GM11168 (cell line): ENCODE data around the gene F13A1.

ENCODE experiments used
- in situ Hi-C: fragments of 300-500 bp; cut with MboI; formaldehyde crosslinking; loops from one replicate; pipeline ENCODE4 v1.12.0; 2022; ENCODE audit warnings: low sequenced_read_pairs; ENCODE audit not compliant: unreplicated experiment

F13A1 gene

DNA sequence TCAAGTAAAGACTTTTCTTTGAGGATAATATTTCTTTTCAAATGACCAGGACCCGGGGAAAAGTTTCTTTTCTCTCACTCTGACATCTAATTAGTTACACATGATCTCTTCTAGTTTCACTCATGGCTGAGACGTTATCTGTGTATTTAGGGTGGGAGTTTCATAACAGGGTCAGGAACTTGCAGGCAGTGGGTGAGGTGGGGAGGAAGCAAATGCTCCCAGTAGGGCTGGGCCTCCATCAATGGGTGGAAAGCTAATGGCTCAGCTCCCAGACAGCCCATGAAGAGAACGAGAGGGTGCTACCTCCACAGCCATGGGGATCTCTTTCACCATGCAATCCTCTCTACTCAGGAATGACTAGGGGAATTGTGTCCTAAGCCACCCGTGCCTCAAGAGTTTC, 119.3 kb downstream of the F13A1 start:
- in situ Hi-C loops: no loop called here

DNA sequence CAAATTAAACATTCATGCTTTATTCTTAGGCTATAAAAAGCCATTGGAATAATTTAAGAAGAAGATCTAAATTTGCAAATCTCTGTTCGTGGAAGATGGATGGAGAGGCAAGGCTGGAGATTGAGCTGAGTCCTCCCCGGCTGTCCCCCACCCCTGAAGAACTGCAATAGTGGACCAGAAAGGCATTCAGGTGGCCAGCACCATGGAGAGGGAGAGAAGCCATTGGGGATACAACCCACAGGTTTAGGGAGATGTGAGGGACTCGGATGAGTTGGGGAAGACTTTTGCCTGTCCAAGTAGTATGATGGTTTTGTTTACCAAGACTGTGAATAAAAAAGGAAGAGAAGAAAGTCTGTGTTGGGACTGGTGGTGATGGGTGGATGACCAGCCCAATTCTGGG, 120.8 kb downstream of the F13A1 start:
- in situ Hi-C loops: no loop called here

DNA sequence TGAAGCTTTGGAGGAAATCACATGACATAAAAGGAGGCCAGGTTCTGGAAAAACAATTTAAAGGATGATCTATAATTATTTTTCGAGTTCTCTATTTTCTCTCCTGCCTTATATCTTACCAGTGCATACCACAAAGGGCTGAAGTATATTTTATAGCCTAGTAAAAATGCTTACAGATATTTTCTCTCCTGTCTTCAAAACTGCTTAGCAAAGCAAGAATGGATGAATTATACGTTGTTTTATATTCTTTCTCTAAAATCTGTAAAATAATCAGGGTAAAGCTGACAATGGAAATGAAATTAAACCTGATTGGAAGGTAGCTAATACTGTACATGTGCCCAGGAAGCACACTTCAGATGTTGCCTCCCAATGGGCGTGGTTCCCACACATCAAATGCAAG, 123.7 kb downstream of the F13A1 start:
- in situ Hi-C loops: no loop called here

DNA sequence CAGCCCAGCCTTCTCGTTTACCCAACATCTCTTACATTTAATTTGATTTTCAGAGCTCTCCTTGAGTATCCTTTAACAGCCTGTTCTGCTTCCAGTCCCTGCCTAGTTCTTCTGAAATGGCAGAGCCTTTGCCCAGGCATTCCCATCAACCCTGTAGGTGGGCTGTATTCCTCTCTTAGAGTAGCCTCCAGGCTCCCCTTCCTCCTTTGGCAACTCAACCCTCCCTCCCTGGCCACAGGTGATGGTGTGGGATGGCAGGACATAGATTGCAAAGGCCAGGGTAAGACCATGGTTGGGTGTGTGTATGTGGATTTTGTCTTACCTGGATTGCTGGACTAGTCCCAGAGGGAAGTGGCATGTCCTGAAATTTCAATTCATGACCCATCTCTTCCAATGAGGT, 125.4 kb downstream of the F13A1 start:
- in situ Hi-C loops: no loop called here

DNA sequence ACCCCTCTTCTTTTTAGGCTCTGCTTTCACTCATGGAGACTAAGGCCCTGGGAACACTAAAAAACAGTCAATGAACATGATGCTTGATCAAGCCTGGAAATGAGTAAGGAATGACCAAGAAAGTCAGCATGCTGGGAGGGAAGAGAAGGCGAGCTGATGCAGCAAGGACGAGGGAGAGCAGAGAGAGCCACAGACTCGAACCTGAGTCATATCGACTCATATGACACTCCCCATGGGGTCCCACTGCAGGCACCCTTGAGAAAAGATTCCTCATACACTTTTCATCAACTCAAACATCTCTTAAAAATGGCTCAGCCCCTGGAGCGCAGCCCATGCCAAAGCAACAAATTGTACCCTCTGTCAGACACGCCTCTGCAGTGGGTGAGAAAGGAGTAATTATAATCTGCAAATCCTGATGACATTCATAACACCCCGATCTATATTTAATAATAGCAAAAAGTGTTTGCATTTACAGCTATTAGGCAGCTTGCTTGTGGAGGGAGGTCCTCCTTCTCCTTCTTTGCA, 127.2 kb downstream of the F13A1 start:
- in situ Hi-C loops: no loop called here

DNA sequence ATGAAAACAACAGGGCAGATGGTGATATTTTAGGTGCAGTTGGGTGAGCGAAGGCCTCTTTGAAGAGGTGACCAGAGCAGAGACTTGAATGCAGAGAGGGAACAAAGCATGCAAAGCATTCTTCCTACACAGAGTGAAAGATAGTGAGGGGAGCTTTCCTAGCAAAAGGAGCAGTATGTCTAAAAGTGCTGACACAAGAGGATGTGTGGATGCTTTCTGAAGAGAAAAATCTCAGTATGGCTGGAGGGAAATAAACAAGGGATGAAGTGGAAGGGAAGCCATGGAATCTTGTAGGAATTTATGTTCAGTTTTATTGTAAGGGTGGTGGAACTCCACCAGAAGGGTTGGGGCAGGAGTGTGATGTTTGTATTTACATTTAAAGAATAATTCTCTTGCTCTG, 128.6 kb downstream of the F13A1 start:
- in situ Hi-C loops: no loop called here

DNA sequence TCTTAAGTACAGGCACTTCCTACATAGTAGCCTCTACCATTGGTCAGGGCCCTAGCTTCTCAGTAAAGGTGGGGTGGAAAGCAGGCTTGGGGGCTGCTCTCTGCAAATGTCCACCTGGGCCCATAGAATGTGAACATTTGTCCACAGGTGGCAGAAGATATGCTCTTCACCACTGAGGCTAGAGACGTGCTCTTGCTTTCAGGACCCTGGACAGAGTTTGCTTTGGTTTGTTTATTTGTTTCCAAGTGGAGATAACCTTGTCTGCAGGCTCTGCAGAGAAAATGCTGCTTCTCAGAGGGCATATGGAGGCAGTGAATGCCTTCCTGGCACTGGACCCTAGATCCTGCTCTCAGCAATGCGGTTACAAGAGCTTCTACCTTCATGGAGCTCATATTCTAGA, 129.0 kb downstream of the F13A1 start:
- in situ Hi-C loops: no loop called here

DNA sequence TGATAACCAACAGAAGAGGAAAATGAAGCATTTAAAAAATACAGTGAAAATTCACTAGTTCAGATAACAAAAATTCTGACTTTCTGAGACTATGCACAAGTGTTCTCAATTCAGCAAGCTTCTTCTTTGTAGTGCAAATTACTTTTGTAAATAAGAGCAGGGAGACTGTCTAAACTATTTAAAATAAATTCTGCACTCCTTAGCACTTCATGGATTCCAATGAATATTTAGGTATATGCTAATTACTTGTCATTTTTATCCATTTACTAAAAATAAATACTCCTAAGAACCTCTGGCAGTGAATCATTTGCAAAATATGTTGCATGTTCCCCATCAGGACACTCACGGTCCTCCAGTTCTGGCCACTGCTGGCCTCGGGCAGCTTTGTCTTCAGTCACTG, 139.8 kb downstream of the F13A1 start:
- in situ Hi-C loops: no loop called here

DNA sequence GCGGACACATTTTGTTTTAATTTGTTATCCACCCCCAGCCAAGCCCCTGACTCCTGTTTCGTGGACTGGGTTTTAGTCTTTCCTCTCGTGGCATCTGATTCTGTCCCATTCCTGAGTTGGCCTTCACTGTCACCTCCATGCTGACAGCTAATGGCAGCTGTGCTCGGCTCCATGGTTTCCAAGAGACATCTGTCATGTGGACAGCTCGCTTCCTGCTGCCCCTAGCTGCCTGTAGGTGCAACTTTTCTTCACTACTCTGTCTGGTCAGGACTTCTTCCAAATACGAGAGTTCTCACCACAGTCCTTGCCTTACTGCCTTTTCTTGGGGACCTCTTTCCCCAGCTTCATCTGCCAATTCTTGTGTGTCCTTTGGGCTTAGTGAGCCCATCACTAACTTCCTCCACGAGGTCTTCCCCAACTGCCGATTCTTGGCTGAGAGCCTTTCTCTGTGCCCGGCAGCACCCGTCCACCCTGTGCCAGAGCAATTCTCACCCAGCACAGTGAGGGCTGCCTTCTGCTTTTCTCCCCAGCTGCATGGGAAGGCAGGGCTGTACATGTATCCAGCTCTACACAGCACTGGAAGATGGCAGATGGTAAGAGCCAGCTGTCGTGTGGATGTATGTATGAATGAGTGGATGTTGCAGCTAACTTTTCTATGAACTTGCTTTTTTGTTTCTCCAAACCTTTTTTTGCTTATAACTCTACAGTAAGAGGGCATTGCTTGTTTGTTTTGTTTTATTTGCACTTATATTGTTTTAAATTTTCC, 140.4 kb downstream of the F13A1 start:
- in situ Hi-C loops: no loop called here

DNA sequence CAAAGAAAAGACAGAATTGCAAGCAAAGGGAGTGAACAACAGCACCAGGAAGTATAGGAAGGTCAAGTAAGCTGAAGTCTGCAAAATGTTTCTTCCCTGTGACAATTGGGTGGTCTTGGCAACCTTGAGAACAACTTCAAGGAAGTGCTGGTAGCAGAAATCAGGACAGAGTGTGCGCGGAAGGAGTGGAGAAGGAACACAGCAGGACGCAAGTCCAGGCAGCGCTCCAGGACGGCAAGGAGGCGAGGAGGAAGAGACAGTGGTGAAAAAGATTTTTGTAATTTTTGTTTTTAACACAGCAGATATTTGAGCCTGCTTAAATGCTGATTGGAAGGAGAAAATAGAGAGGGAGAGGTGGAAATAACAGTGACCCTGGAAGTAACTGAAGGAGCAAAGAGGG, 141.7 kb downstream of the F13A1 start:
- in situ Hi-C loops: no loop called here

DNA sequence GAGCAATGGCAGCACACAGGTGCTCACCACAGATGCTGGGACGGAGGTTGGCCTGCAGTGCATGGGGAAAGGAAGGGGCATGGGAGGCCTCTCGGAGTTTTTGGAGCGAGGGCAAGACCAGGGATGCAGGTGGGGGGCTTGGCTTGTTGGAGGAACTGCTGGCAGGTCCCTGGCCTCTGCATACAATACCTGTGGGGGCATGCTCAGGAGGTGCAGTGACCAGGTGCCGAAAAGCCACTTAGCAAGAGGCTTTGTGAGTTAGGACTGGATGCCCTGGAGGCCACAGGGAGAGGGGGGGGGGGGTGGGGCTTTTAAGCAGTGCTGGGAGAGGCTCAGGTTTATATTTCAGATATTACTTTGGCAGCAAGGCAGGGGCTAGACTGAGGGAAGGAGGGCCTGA, 142.7 kb downstream of the F13A1 start:
- in situ Hi-C loops: no loop called here

DNA sequence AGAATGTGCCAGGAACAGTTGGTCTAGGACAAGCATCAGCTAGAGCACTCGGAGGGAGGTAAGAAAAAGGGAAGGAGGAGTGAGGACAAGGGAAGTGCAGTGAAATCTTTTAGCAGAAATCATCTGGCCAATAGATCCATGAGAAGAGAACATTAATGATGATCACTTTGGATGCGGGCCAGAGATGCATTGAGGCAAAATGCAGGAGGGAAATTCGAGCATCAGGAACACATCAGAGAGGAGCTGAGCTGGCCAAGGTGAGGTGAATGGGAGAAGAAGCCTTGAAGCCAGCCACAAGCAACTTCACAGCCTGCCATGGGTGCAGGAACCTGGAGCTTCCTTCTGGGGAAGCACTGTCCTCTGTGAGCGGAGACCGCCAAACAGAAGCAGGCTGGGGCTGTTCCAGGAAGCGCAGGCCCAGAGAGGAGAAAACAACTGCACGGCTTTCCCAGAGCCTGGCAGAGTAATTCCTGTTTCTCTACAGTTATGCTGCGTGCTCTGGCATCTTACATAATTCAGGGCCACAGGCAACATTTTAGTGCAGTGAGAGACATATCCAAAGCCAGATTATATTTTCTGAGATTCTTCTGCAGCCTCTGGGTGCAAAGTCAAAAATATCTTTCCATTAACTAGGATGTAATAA, 143.8 kb downstream of the F13A1 start:
- in situ Hi-C loops: no loop called here

DNA sequence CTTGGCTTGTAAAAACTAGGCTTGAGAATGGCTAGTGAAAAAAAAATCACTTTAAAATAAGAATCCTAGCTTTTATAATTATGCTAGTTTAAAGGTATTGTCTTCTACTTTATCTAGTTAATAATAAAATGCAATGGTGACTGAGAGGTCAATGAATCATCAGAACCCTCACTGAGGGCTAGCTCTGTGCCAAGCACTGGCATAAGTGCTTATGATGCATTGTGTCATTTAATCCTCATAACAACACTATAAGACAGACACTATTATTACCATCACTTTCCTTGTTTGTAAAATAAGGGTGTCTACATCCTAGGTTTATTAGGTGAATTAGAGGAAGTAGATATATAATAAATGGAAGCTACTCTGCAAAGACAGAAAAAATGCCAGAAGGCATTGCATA, 144.3 kb downstream of the F13A1 start:
- in situ Hi-C loops: no loop called here

DNA sequence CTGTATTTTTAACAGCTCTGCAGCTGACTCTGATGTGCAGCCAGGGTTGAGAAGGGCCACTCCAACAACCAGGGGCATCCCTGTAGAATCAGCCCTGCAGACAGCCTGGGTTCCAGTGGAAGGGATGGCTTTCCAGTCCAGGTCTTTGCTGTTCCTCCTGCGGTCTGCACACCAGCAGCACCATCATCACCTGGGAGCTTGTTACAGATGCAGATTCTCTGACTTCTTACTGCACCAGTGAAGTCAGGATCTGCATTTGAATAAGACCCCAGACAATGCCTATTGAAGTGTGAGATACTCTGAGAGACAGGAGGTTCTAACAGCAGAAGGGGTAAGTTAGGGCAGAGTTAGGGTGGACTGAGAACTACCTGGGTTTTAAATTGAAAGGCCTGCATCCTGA, 151.3 kb downstream of the F13A1 start:
- in situ Hi-C loops: no loop called here

DNA sequence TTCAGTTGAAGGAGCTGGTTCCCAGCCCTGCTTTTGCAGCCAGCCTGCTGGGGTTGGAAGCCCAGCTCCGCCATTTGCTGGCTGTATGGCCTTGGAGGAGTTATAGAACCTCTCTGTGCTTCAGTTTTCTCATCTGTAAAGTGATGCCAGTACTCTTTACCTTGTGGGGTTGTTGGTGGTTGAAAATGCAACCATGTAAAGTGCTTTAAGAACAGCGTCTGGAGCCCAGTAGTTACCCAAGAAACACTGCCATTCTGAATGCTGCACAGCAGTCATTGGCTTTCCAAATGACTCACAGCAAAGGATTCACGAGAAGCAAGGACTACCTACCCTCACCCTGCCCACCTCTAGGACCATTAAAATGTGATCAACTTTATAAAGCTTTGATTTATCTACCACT, 154.4 kb downstream of the F13A1 start:
- in situ Hi-C loops: no loop called here

DNA sequence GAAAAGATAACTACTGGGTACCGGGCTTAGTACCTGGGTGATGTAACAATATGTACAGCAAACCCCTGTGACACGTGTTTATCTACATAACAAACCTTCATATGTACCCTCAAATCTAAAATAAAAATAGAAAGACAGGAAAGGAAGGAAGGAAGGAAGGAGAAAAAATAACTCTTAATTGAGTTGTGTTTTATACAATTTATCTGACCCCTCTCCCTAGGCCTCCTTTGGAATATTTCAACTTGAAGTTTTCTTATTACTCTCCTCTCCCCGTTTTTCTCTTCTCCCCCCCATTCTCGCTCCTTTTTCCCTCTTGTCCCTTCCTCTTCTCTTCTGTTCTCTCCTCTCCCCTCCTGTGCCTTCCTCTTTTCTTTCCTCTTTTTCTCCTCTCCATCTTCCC, 156.1 kb downstream of the F13A1 start:
- in situ Hi-C loops: no loop called here

DNA sequence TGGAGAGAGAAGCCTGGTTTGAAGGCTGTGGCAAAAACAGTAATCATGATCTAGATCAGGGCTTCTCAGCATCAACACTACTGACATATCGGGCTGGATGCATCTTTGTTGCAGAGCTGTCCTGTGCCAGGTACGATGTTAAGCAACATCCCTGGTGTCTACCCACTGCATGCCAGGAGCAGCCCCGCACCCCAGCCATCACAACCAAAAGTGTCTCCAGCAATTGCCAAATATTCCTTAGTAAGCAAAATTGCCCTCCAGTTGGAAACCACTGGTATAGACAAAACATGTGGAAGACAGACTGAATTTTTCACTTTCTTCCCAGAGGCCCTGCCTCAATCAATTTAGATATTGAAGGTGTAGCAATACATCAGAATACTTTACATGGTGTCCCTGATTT, 166.1 kb downstream of the F13A1 start:
- in situ Hi-C loops: no loop called here

DNA sequence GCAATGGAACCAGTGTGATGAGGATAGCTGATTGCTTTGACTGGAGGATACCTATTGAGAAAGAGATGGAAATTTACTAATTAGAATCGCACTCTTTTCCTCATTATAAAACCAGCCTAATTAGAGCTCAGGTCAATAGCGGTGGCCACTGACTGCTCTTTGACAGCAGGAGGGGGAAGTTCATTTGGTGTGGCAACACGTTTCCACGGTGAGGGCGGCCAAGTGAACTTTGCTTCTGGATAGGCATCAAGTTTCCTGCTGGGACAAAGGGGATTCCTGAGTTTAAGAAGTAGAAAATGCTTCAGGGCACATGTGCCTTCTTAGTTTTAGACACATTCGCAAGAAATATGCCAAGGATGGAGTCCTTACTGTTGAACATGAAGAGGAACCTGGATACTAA, 168.4 kb downstream of the F13A1 start:
- in situ Hi-C loops: no loop called here

DNA sequence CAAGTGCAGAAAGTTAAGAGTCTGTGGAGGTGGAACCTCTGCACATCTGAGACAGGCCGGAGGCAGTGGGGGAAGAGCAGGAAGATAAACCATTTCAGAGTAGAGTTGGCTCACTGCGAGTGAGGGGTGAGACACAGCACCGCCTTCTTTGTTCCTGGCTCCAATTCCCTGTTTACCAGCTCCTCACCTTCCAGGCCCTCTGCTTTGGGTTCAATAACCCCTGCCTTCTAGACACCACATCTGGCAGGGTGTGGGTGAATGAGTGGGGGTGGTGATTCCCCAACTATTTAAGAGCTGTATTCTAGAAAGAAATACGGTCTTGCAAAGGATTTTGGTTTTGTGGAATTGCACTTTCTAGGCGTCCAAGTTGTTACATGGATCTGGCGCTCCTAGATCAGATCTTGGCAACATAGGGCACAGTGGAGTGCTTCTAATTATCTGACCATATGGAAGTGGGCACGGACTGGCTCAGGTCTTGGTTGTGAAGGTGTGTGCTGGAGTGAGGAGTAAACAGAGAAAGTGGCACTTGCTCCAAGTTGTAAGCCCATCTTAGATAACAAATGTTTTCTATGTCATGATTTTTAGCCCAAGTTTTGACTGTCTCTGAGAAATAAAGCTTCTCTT, 172.2 kb downstream of the F13A1 start:
- in situ Hi-C loops: no loop called here

DNA sequence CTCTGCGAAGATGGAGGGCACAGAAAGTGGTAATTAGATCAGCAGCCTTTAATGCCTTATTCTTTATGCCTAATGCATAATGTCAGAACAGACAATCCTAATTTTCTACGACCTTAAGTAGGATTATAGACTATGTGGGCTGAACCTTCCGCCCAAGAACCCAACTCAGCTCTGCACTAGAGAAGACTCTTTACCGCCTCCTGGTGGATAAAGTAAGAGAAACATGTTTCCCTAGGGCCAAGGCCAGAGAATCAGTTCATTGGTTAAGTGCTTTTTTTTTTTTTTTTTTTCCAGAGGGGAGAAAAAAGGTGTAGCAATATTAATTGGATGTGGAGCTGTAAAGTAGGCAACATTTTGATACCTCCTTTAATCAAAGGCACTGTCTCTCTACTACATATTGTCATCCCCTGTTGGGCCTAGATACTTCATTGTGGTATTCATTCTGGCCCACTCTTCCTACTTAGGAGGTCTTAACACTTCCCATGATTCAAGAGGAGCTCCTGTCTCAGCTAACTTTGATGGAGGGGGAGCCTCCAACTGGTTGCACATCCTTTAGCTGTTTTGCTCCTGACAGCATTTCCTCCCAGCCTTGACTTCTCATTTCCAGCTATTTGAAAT, 188.9 kb downstream of the F13A1 start:
- in situ Hi-C loops: no loop called here

DNA sequence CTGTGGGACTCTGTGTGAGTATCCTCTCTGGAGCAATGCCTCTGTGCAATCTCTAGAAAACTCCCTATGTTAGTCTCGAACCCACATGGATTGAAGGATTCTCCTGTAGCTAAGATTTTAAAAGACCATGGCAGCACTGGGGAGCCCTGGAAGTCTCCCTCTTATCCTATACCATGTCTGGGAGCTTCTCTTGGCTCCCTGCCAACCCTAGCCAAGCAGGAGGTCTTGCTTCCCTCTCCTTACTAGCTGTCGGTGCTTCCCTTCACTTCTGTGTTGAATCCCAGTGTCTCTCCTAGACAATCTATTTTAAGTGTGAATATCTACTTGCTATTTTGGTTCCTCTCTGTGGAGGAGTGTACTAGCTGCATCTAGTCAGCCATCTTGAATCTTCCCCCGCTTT, 195.0 kb downstream of the F13A1 start:
- in situ Hi-C loops: no loop called here
